ENCODE results near the gene RHOC. TPM values are rescaled to one million over a fixed set of nuclear protein-coding genes. Genes with fewer than 3 reads are reported as not detected.

The RHOC gene
- total and polyA plus RNA-seq, 2 experiments from 2014 or later, result 65.4 to 76.7 TPM

DNA sequence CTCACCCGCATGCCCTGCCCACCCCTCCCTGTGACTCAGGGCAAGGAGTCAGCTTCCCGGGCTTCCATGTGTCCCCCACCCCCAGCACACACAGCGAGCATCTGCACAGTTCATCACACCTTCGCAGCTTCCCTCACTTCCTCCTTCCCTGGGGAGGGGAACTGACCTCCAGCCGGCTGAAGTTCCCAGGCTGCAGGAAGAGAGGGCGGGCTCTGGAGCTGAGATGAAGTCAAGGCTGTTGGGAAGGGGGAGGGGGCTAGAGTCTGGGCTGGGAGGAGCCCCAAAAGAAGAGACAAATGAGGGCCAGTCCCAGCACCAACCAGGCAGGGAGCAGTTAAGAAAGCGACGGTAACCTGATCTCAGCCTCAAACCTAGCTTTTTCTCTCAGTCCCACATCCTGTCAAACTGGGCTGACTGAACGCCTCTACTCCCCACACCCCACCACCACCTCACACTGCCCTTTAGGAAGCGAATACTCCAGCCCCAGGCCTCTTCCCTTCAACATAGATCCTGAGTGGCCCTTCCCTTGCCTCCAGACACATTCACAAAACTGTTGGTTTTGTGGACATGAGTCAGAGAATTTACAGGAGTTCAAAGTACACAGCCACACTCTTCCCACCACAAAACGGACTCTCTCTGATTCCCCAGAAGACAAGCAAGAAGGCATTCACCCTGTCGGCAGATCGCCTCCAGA lies 1.8 kb downstream of the RHOC start:
- peaks cover 34% of the 10 kb centered on the region for H3K36me3 Mint-ChIP-seq (ENCODE audit: low read depth)
- Histone ChIP-seq H3K27me3 (ENCODE audit: insufficient read depth) (peaks cover 43% of the 10 kb centered on the region), H2AFZ (no peak overlapping the region), H3K79me2 (replicated peaks; ENCODE audit: insufficient read depth) (peaks cover 10% of the 10 kb centered on the region; the same call in 1 of the 2 replicates), H3K27ac (ENCODE audit: low read depth) (peak overlapping the region; percentile 41; the same call in 1 of the 2 replicates), H3K36me3 (ENCODE audit: insufficient read depth) (peaks cover 4% of the 10 kb centered on the region; the same call in 1 of the 2 replicates), H3K4me2 (peak overlapping the region; percentile 76), H3K4me1 (ENCODE audit: insufficient read depth) (peaks cover 60% of the 10 kb centered on the region), H3K4me3 (peak overlapping the region; percentile 92), H4K20me1 (replicated peaks; ENCODE audit: insufficient read depth) (peaks cover 20% of the 10 kb centered on the region), H3F3A (replicated peaks; ENCODE audit: low read depth) (peaks cover 9% of the 10 kb centered on the region; the same call in 1 of the 2 replicates), H3K9me2 (ENCODE audit: insufficient read depth) (no peaks in the 10 kb centered on the region)
- ATAC-seq (peak; percentile 69), DNase-seq (ENCODE audit: low spot score) (peak; percentile 99)
- peaks cover 42% of the 10 kb centered on the region for H3K27me3 Mint-ChIP-seq (ENCODE audit: insufficient read depth, low read depth, poor library complexity)
- no peaks in the 10 kb centered on the region; the same call in 2 of the 3 replicates for H3K9me3 Mint-ChIP-seq
- peak overlapping the region; percentile 75 for H3K4me3 Mint-ChIP-seq
- peak overlapping the region; percentile 49 for H3K27ac Mint-ChIP-seq
- H3K4me1 Mint-ChIP-seq, result peaks cover 68% of the 10 kb centered on the region
- TF ChIP-seq CREB1 (CRISPR knock-in tag; IDR thresholded peaks at IDR 0.05; ENCODE audit: low read depth) (0 out of 2 replicates have a peak, but pooled peaks have one; percentile 26), JUNB (IDR thresholded peaks at IDR 0.05; ENCODE audit: unreplicated experiment) (no peak), POLR2AphosphoS5 (IDR thresholded peaks at IDR 0.05; ENCODE audit: low read depth) (peak; percentile 45)

DNA sequence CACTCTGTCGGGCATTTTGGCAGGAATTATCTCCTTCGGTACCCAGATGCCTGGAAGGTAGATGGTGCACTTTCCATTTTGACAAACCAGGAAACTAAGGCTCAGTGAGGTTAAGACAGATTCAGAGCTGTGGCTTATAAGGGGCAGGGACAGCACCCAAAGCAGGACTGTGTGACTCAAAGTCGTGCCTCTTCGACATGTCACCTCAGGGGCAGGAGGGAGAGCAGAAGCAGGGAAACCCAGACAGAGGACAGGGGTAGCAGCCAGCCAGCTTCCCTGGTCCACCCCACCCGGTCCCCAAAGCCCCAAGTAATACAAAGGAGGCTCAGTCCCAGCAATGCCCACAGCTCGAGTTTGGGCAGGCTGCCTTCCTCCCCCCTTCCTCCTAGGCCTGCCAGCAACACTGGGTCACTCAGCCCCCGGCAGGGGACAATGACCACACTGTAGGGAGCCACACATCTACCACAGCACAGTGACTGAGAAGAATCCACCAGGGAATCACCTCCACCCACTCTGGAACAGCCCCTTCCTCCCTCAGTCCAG lies 2.5 kb downstream of the RHOC start:
- H3K4me1 Mint-ChIP-seq, result peaks cover 75% of the 10 kb centered on the region
- H2AFZ ChIP-seq, result no peak overlapping the region
- peaks cover 35% of the 10 kb centered on the region for H3K36me3 Mint-ChIP-seq (ENCODE audit: low read depth)
- no peak for ATAC-seq
- H3K27ac ChIP-seq (ENCODE audit: low read depth), result no peak overlapping the region
- H3K27me3 ChIP-seq (ENCODE audit: insufficient read depth), result peaks cover 47% of the 10 kb centered on the region
- no peaks in the 10 kb centered on the region for H3K9me2 ChIP-seq (ENCODE audit: insufficient read depth)
- peak overlapping the region; percentile 73 for H3K4me2 ChIP-seq
- no peak for DNase-seq (ENCODE audit: low spot score)
- H4K20me1 ChIP-seq (replicated peaks; ENCODE audit: insufficient read depth), result peaks cover 25% of the 10 kb centered on the region
- H3F3A ChIP-seq (replicated peaks; ENCODE audit: low read depth), result peaks cover 12% of the 10 kb centered on the region; the same call in 1 of the 2 replicates
- peak overlapping the region; percentile 47 for H3K4me3 ChIP-seq
- H3K27me3 Mint-ChIP-seq (ENCODE audit: insufficient read depth, low read depth, poor library complexity), result peaks cover 46% of the 10 kb centered on the region
- 0 out of 2 replicates have a peak, but pooled peaks cover 4% of the 10 kb centered on the region for H3K36me3 ChIP-seq (ENCODE audit: insufficient read depth)
- peak overlapping the region; percentile 75 for H3K4me3 Mint-ChIP-seq
- peaks cover 64% of the 10 kb centered on the region for H3K4me1 ChIP-seq (ENCODE audit: insufficient read depth)
- no peaks in the 10 kb centered on the region; the same call in 2 of the 3 replicates for H3K9me3 Mint-ChIP-seq
- H3K27ac Mint-ChIP-seq, result no peak overlapping the region
- peaks cover 10% of the 10 kb centered on the region; the same call in 1 of the 2 replicates for H3K79me2 ChIP-seq (replicated peaks; ENCODE audit: insufficient read depth)
- TF ChIP-seq EZH2phosphoT487 (IDR thresholded peaks at IDR 0.05; ENCODE audit: unreplicated experiment) (no peak), ZNF114 (CRISPR knock-in tag; IDR thresholded peaks at IDR 0.05) (no peak), EZH2 (IDR thresholded peaks at IDR 0.05; ENCODE audit: low read depth, unreplicated experiment) (no peak), CREB1 (CRISPR knock-in tag; IDR thresholded peaks at IDR 0.05; ENCODE audit: low read depth) (no peak), STAT1 (IDR thresholded peaks at IDR 0.05; ENCODE audit: unreplicated experiment) (no peak), NANOG (IDR thresholded peaks at IDR 0.05; ENCODE audit: borderline replicate concordance) (no peak), POLR2AphosphoS5 (IDR thresholded peaks at IDR 0.05; ENCODE audit: low read depth) (no peak)
- TF ChIP-seq, protein P1, sequence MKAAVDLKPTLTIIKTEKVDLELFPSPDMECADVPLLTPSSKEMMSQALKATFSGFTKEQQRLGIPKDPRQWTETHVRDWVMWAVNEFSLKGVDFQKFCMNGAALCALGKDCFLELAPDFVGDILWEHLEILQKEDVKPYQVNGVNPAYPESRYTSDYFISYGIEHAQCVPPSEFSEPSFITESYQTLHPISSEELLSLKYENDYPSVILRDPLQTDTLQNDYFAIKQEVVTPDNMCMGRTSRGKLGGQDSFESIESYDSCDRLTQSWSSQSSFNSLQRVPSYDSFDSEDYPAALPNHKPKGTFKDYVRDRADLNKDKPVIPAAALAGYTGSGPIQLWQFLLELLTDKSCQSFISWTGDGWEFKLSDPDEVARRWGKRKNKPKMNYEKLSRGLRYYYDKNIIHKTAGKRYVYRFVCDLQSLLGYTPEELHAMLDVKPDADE (IDR thresholded peaks at IDR 0.05), result no peak
- TF ChIP-seq, protein P2, sequence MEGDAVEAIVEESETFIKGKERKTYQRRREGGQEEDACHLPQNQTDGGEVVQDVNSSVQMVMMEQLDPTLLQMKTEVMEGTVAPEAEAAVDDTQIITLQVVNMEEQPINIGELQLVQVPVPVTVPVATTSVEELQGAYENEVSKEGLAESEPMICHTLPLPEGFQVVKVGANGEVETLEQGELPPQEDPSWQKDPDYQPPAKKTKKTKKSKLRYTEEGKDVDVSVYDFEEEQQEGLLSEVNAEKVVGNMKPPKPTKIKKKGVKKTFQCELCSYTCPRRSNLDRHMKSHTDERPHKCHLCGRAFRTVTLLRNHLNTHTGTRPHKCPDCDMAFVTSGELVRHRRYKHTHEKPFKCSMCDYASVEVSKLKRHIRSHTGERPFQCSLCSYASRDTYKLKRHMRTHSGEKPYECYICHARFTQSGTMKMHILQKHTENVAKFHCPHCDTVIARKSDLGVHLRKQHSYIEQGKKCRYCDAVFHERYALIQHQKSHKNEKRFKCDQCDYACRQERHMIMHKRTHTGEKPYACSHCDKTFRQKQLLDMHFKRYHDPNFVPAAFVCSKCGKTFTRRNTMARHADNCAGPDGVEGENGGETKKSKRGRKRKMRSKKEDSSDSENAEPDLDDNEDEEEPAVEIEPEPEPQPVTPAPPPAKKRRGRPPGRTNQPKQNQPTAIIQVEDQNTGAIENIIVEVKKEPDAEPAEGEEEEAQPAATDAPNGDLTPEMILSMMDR (conservative IDR thresholded peaks at IDR 0.05; ENCODE audit: low read depth in 2 of 2), result no peak
- TF ChIP-seq, protein P3, sequence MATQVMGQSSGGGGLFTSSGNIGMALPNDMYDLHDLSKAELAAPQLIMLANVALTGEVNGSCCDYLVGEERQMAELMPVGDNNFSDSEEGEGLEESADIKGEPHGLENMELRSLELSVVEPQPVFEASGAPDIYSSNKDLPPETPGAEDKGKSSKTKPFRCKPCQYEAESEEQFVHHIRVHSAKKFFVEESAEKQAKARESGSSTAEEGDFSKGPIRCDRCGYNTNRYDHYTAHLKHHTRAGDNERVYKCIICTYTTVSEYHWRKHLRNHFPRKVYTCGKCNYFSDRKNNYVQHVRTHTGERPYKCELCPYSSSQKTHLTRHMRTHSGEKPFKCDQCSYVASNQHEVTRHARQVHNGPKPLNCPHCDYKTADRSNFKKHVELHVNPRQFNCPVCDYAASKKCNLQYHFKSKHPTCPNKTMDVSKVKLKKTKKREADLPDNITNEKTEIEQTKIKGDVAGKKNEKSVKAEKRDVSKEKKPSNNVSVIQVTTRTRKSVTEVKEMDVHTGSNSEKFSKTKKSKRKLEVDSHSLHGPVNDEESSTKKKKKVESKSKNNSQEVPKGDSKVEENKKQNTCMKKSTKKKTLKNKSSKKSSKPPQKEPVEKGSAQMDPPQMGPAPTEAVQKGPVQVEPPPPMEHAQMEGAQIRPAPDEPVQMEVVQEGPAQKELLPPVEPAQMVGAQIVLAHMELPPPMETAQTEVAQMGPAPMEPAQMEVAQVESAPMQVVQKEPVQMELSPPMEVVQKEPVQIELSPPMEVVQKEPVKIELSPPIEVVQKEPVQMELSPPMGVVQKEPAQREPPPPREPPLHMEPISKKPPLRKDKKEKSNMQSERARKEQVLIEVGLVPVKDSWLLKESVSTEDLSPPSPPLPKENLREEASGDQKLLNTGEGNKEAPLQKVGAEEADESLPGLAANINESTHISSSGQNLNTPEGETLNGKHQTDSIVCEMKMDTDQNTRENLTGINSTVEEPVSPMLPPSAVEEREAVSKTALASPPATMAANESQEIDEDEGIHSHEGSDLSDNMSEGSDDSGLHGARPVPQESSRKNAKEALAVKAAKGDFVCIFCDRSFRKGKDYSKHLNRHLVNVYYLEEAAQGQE (IDR thresholded peaks at IDR 0.05; ENCODE audit: unreplicated experiment), result no peak

Measured in GM23338 (cell line).